Endothelial cell of umbilical vein (primary cell): ENCODE results near the gene CENPN. TPM values are rescaled to one million over a fixed set of nuclear protein-coding genes. Genes with fewer than 3 reads are reported as not detected.

Source experiments
- BruUV-seq: library from RNA; stranded (reverse); fragments of 400-500 nt; replicated peaks from 2 replicates; lab custom pipeline; 2021; lab: Mats Ljungman, UMichigan
- CTCF ChIA-PET: fragments of 300-600, 350-600 bp; sonication (Branson Sonifier 250); formaldehyde crosslinking; loops from one replicate; lab custom pipeline; 2021; ENCODE audit warnings: antibody characterized with exemption, inconsistent platforms; lab: Charles Lee
- POLR2A ChIA-PET: fragments of 300-600, 350-600 bp; sonication (Branson Sonifier 250); formaldehyde crosslinking; loops from one replicate; lab custom pipeline; 2021; ENCODE audit warnings: antibody characterized with exemption, inconsistent platforms; lab: Charles Lee
- DNase-seq: peaks from one replicate; pipeline ENCODE4 v3.0.0-alpha.2; 2011; ENCODE audit warnings: low read depth, low spot score
- FAIRE-seq: peaks from 2 replicates; lab custom pipeline; 2011; peaks lifted over from hg19 to GRCh38; lab: Jason Lieb, UNC
- H2AFZ ChIP-seq: 2 replicates; pipeline ENCODE4 v1.6.0; 2012; ENCODE audit warnings: low read depth, low read length, control low read depth, inconsistent platforms
- H3K27ac ChIP-seq: 2 replicates; pipeline ENCODE4 v1.5.1; 2011; ENCODE audit warnings: low read depth, mild to moderate bottlenecking, control low read depth, low read length, moderate library complexity; ENCODE audit not compliant: insufficient read depth
- H3K27me3 ChIP-seq, 2 experiments: 2 replicates each; pipeline versions ENCODE4 v1.6.0 to v1.6.1; 2011; ENCODE audit warnings: low read length in 2 of 2, mixed read lengths in 1 of 2; ENCODE audit not compliant: control insufficient read depth in 2 of 2, insufficient read depth in 2 of 2
- H3K36me3 ChIP-seq, 2 experiments: 2 replicates in 1 of 2; 3 replicates in 1 of 2; pipeline ENCODE4 v1.5.1; 2011; ENCODE audit warnings: low read length in 2 of 2, mild to moderate bottlenecking in 1 of 2, moderate library complexity in 1 of 2; ENCODE audit not compliant: control insufficient read depth in 2 of 2, insufficient read depth in 2 of 2; ENCODE audit errors: extremely low read depth in 1 of 2
- H3K4me1 ChIP-seq: 3 replicates; pipeline ENCODE4 v1.5.1; 2011; ENCODE audit warnings: mild to moderate bottlenecking, low read length; ENCODE audit not compliant: control insufficient read depth, insufficient read depth; ENCODE audit errors: extremely low read depth
- H3K4me2 ChIP-seq: 2 replicates; pipeline ENCODE4 v1.6.1; 2011; ENCODE audit warnings: low read length, control low read depth, mixed read lengths; ENCODE audit not compliant: insufficient read depth
- H3K4me3 ChIP-seq, 3 experiments: fragments of 200-600 bp in 1 of 3; sonication (generic), shearing (Covaris generic) in 1 of 3; replicated peaks in 1 of 3; 2 replicates each; pipeline ENCODE4 v1.5.1; 2011 to 2016; ENCODE audit warnings: control low read depth in 3 of 3, low read length in 3 of 3, mild to moderate bottlenecking in 2 of 3, inconsistent platforms in 1 of 3, low read depth in 1 of 3, moderate library complexity in 1 of 3; ENCODE audit not compliant: insufficient read depth in 1 of 3
- H3K79me2 ChIP-seq: 2 replicates; pipeline ENCODE4 v1.6.0; 2012; ENCODE audit warnings: low read length, inconsistent platforms; ENCODE audit not compliant: control insufficient read depth, insufficient read depth
- H3K9ac ChIP-seq: replicated peaks from 2 replicates; pipeline ENCODE3; 2011; ENCODE audit warnings: low read length, control low read depth; ENCODE audit not compliant: insufficient read depth; ENCODE audit errors: extremely low read depth
- H3K9me1 ChIP-seq: replicated peaks from 3 replicates; pipeline ENCODE4 v1.6.0; 2011; ENCODE audit warnings: mild to moderate bottlenecking, low read length; ENCODE audit not compliant: control insufficient read depth, insufficient read depth; ENCODE audit errors: extremely low read depth
- H3K9me3 ChIP-seq: replicated peaks from 2 replicates; pipeline ENCODE4 v1.5.1; 2012; ENCODE audit warnings: low read length, inconsistent platforms; ENCODE audit not compliant: control insufficient read depth, insufficient read depth
- H4K20me1 ChIP-seq: replicated peaks from 2 replicates; pipeline ENCODE3; 2011; ENCODE audit warnings: mild to moderate bottlenecking, low read length; ENCODE audit not compliant: control insufficient read depth, insufficient read depth; ENCODE audit errors: extremely low read depth
- EZH2 ChIP-seq: IDR thresholded peaks from 2 replicates; pipeline ENCODE4 v1.6.1; 2012; ENCODE audit warnings: borderline replicate concordance, low read depth, mild to moderate bottlenecking, moderate library complexity, low read length, inconsistent platforms; ENCODE audit not compliant: severe bottlenecking
- FOS ChIP-seq: IDR thresholded peaks from 2 replicates; pipeline ENCODE4 v1.6.1; 2011; ENCODE audit warnings: mild to moderate bottlenecking, low read length, moderate library complexity, borderline replicate concordance; ENCODE audit not compliant: insufficient read depth
- GATA2 ChIP-seq: IDR thresholded peaks from 2 replicates; pipeline ENCODE4 v1.7.0; 2011; ENCODE audit warnings: low read depth, mild to moderate bottlenecking, moderate library complexity, mixed read lengths, low read length; ENCODE audit not compliant: insufficient read length, insufficient read depth
- JUN ChIP-seq: IDR thresholded peaks from 2 replicates; pipeline ENCODE4 v1.6.1; 2011; ENCODE audit warnings: borderline replicate concordance, low read depth; ENCODE audit not compliant: insufficient read length, insufficient read depth
- MAX ChIP-seq: IDR thresholded peaks from 2 replicates; pipeline ENCODE4 v1.6.1; 2011; ENCODE audit not compliant: insufficient read depth, insufficient read length
- MYC ChIP-seq: IDR thresholded peaks from one replicate; pipeline ENCODE4 v1.6.1; 2011; ENCODE audit warnings: mild to moderate bottlenecking, low read depth, low read length
- POLR2AphosphoS5 ChIP-seq: IDR thresholded peaks from 2 replicates; pipeline ENCODE4 v1.6.1; 2012; ENCODE audit warnings: low read depth, mild to moderate bottlenecking, control low read depth, low read length, moderate library complexity; ENCODE audit not compliant: insufficient read depth
- dilution Hi-C: fragments of 300-500 bp; cut with MboI; formaldehyde crosslinking; loops from one replicate; pipeline ENCODE4 v1.15.0; 2019; ENCODE audit warnings: low sequenced_read_pairs; ENCODE audit not compliant: extremely low pct_ligation_motif_present
- intact Hi-C: fragments of 100-400 bp; cut with micrococcal nuclease; formaldehyde crosslinking; loops from one replicate; pipeline ENCODE4 v1.10.0; 2022
- polyA plus RNA-seq, 4 experiments: library from polyadenylated mRNA; depleted of rRNA in 3 of 4; stranded (reverse) in 3 of 4; unstranded in 1 of 4; fragments of >200 nt; gene quantifications; 2 replicates each; pipeline versions ENCODE4 v1.2.1 to v1.2.3, GENCODE V29; 2011 to 2012; ENCODE audit warnings: missing spikeins in 1 of 4
- total RNA-seq: library from RNA; stranded (reverse); gene quantifications from 2 replicates; pipeline ENCODE4 v1.2.3, GENCODE V29; 2021
- TF ChIP-seq, protein P1 (sequence below), 2 donors: IDR thresholded peaks; 1 replicate in 1 of 2; 2 replicates in 1 of 2; pipeline ENCODE4 v1.5.1; 2011; ENCODE audit warnings: low read length in 2 of 2, mild to moderate bottlenecking in 2 of 2, moderate library complexity in 2 of 2, control low read depth in 1 of 2, inconsistent platforms in 1 of 2, low read depth in 1 of 2; ENCODE audit not compliant: insufficient read depth in 1 of 2; ENCODE audit errors: extremely low read depth in 1 of 2

Gene CENPN
- total and polyA plus RNA-seq, 2 donors (not counting 3 experiments of a cell fraction or from before 2014, with no cell fraction given), result 17.6 to 52.4 TPM

DNA sequence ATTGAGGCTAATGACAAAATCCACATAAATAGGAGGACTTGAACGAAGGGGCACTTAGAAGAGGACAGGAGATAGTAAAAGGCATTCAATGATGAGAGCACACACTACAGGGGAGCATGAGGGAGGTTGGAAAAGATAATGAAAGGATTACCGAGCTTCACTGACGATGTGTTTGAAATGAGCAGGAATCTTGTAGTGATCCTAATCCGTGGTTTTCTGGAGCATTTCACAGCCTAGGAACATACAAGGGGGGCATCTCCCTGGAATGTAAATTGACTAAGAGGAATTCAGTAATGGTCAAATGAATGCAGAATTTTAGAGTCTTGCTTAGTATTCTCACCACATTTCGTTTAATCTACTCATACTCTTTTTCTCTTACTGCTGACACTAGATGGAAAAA lies 33.8 kb downstream of the CENPN start:
- BruUV-seq, result no TSS peak
- H3K9me3 ChIP-seq, result no peaks in the 10 kb centered on the region
- dilution Hi-C loops, result no loop called here
- ChIA-PET CTCF (no interaction called here), POLR2A (no interaction called here)
- no peak overlapping the region for H3K4me2 ChIP-seq
- H3K36me3 ChIP-seq, result peaks cover 13 to 17% of the 10 kb centered on the region in 2 experiments
- no peaks in the 10 kb centered on the region for H4K20me1 ChIP-seq
- no peak overlapping the region for H2AFZ ChIP-seq
- no peak overlapping the region for H3K27ac ChIP-seq
- intact Hi-C loops, result no loop called here
- peaks cover 31% of the 10 kb centered on the region for H3K79me2 ChIP-seq
- peaks cover 9% of the 10 kb centered on the region for H3K4me1 ChIP-seq
- no peak overlapping the region for H3K9ac ChIP-seq
- DNase-seq (no peak), FAIRE-seq (no peak)
- TF ChIP-seq POLR2AphosphoS5 (no peak), MYC (no peak), GATA2 (no peak), EZH2 (no peak), JUN (no peak), FOS (no peak), MAX (no peak)
- TF ChIP-seq, protein P1, sequence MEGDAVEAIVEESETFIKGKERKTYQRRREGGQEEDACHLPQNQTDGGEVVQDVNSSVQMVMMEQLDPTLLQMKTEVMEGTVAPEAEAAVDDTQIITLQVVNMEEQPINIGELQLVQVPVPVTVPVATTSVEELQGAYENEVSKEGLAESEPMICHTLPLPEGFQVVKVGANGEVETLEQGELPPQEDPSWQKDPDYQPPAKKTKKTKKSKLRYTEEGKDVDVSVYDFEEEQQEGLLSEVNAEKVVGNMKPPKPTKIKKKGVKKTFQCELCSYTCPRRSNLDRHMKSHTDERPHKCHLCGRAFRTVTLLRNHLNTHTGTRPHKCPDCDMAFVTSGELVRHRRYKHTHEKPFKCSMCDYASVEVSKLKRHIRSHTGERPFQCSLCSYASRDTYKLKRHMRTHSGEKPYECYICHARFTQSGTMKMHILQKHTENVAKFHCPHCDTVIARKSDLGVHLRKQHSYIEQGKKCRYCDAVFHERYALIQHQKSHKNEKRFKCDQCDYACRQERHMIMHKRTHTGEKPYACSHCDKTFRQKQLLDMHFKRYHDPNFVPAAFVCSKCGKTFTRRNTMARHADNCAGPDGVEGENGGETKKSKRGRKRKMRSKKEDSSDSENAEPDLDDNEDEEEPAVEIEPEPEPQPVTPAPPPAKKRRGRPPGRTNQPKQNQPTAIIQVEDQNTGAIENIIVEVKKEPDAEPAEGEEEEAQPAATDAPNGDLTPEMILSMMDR (IDR thresholded peaks at IDR 0.05; ENCODE audit: extremely low read depth in 1 of 2, insufficient read depth in 1 of 2, low read depth in 1 of 2, low read length in 2 of 2), result no peak
- no peaks in the 10 kb centered on the region for H3K9me1 ChIP-seq
- no peaks in the 10 kb centered on the region for H3K27me3 ChIP-seq
- H3K4me3 ChIP-seq, result no peak overlapping the region
